CD4-positive, alpha-beta memory T cell (primary cell): ENCODE data around the gene ZC3H12C. TPM values are rescaled to one million over a fixed set of nuclear protein-coding genes. Genes with fewer than 3 reads are reported as not detected.
A peak's percentile ranks its signal among the peaks of the same experiment; 100 is the strongest.

ENCODE experiments used
- CTCF ChIA-PET: fragments of 350-600 bp; sonication (Branson Sonifier 250); formaldehyde crosslinking; loops from one replicate; lab custom pipeline; 2021; ENCODE audit warnings: inconsistent platforms; ENCODE audit not compliant: partially characterized antibody; lab: Charles Lee
- POLR2A ChIA-PET: fragments of 350-600 bp; sonication (Branson Sonifier 250); formaldehyde crosslinking; loops from one replicate; lab custom pipeline; 2021; ENCODE audit not compliant: partially characterized antibody; lab: Charles Lee
- DNase-seq, 5 donors: peaks; one replicate each; pipeline versions ENCODE4 v3.0.0 to v3.0.0-alpha.2; 2020 to 2022; ENCODE audit warnings: mixed read lengths in 1 of 5
- H3K27ac ChIP-seq: one replicate; pipeline ENCODE4 v1.7.0; 2013; ENCODE audit warnings: low read depth, low read length
- H3K27me3 ChIP-seq: 2 replicates; pipeline ENCODE4 v1.7.0; 2013; ENCODE audit warnings: mild to moderate bottlenecking, low read length, moderate library complexity; ENCODE audit not compliant: insufficient read depth
- H3K36me3 ChIP-seq: 2 replicates; pipeline ENCODE4 v1.7.0; 2013; ENCODE audit warnings: mild to moderate bottlenecking, low read length, moderate library complexity; ENCODE audit not compliant: insufficient read depth
- H3K4me1 ChIP-seq: 2 replicates; pipeline ENCODE4 v1.7.0; 2013; ENCODE audit warnings: mild to moderate bottlenecking, low read length, moderate library complexity; ENCODE audit not compliant: insufficient read depth
- H3K4me3 ChIP-seq, 2 donors: one replicate each; pipeline ENCODE4 v1.7.0; 2013; ENCODE audit warnings: low read length in 2 of 2, mild to moderate bottlenecking in 1 of 2
- H3K9me3 ChIP-seq, 2 donors: one replicate each; pipeline ENCODE4 v1.7.0; 2013; ENCODE audit warnings: low read length in 2 of 2, control low read depth in 1 of 2; ENCODE audit not compliant: control insufficient read depth in 1 of 2
- H3K27ac Mint-ChIP-seq, 7 donors: one replicate each; pipeline ENCODE4 v1.8.0; 2020 to 2021; ENCODE audit warnings: mixed read lengths in 7 of 7, mild to moderate bottlenecking in 6 of 7, inconsistent platforms in 3 of 7, moderate library complexity in 3 of 7
- H3K27me3 Mint-ChIP-seq, 2 donors: one replicate each; pipeline ENCODE4 v1.8.0; 2020 to 2021; ENCODE audit warnings: mixed read lengths in 2 of 2
- H3K36me3 Mint-ChIP-seq, 2 donors: one replicate each; pipeline ENCODE4 v1.8.0; 2020 to 2021; ENCODE audit warnings: mixed read lengths in 2 of 2, inconsistent platforms in 1 of 2, mild to moderate bottlenecking in 1 of 2
- H3K4me1 Mint-ChIP-seq, 4 donors: one replicate each; pipeline ENCODE4 v1.8.0; 2020 to 2021; ENCODE audit warnings: mixed read lengths in 4 of 4, mild to moderate bottlenecking in 1 of 4
- H3K4me3 Mint-ChIP-seq, 8 donors: one replicate each; pipeline ENCODE4 v1.8.0; 2020 to 2021; ENCODE audit warnings: mixed read lengths in 8 of 8, mild to moderate bottlenecking in 7 of 8, moderate library complexity in 6 of 8, inconsistent platforms in 3 of 8
- H3K9me3 Mint-ChIP-seq, 8 donors: one replicate each; pipeline ENCODE4 v1.8.0; 2020 to 2021; ENCODE audit warnings: mixed read lengths in 8 of 8, mild to moderate bottlenecking in 5 of 8, inconsistent platforms in 3 of 8, moderate library complexity in 1 of 8
- intact Hi-C: fragments of 100-400 bp; cut with micrococcal nuclease; formaldehyde crosslinking; loops from one replicate; pipeline ENCODE4 v1.15.1; 2023
- polyA plus RNA-seq, 2 donors: library from polyadenylated mRNA; unstranded; fragments of 300-500 nt; fragmentation: Illumina TruSeq; gene quantifications; one replicate each; pipeline ENCODE4 v1.2.3, GENCODE V29; 2021
- total RNA-seq, 2 experiments: library from RNA; stranded (reverse); gene quantifications; one replicate each; pipeline ENCODE4 v1.2.3, GENCODE V29; 2021

The ZC3H12C gene
- under 1 TPM; 0.17 TPM for total RNA-seq
- not detected for polyA plus RNA-seq

- no peaks in the 10 kb centered on the region for H3K36me3 Mint-ChIP-seq
- Histone ChIP-seq H3K36me3 (no peaks in the 10 kb centered on the region), H3K4me1 (peaks cover 8% of the 10 kb centered on the region), H3K4me3 (peak within 1 kb of the TSS in 1 of 2 donors; percentile 38), H3K27me3 (peaks cover 33% of the 10 kb centered on the region), H3K9me3 (no peaks in the 10 kb centered on the region), H3K27ac (no peak within 1 kb of the TSS)
- POLR2A ChIA-PET, result no interaction called here
- H3K27ac Mint-ChIP-seq, result no peak within 1 kb of the TSS
- H3K4me3 Mint-ChIP-seq, result peak within 1 kb of the TSS; percentile 64 to 86 (median 81)
- intact Hi-C loops, result no loop called here
- DNase-seq, result no peak
- CTCF ChIA-PET, result interaction anchor here (1.0 kb wide), 1 partner anchor 11 kb away, joined by 4 read pairs; no protein-coding TSS in a partner anchor
- H3K27me3 Mint-ChIP-seq, result peaks cover 33 to 39% of the 10 kb centered on the region in 2 donors
- peaks cover 5 to 18% (median 11%) of the 10 kb centered on the region in 4 donors for H3K4me1 Mint-ChIP-seq
- H3K9me3 Mint-ChIP-seq, result peaks cover 0 to 5% (median 0%) of the 10 kb centered on the region in 8 donors
Measured at GRCh38 chr11:110092515-110093406, at the start of gene ZC3H12C. Gene ZC3H12C, plus strand, starts transcription at chr11:110093392. Its CDS starts 20 bp downstream, at chr11:110093412.

- CTCF ChIA-PET, result no interaction called here
Measured at GRCh38 chr11:110044226-110044968, 48.8 kb upstream of the ZC3H12C start.

GRCh38 chr11:110046775-110047380 lies 46.3 kb upstream of the ZC3H12C start:
- Histone ChIP-seq H3K4me3 (no peak overlapping the region), H3K27me3 (no peaks in the 10 kb centered on the region), H3K36me3 (no peaks in the 10 kb centered on the region), H3K4me1 (no peaks in the 10 kb centered on the region), H3K9me3 (no peaks in the 10 kb centered on the region), H3K27ac (no peak overlapping the region)
- H3K9me3 Mint-ChIP-seq, result peaks cover 0 to 8% (median 1%) of the 10 kb centered on the region in 8 donors
- POLR2A ChIA-PET, result no interaction called here
- no peak for DNase-seq
- no peak overlapping the region for H3K4me3 Mint-ChIP-seq
- no peaks in the 10 kb centered on the region for H3K4me1 Mint-ChIP-seq
- no peaks in the 10 kb centered on the region for H3K36me3 Mint-ChIP-seq
- intact Hi-C loops, result no loop called here
- no peak overlapping the region for H3K27ac Mint-ChIP-seq
- H3K27me3 Mint-ChIP-seq, result peaks cover 0 to 4% of the 10 kb centered on the region in 2 donors
- CTCF ChIA-PET, result no interaction called here

More at GRCh38 chr11:110044226-110044968, 48.8 kb upstream of the ZC3H12C start:
- Mint-ChIP-seq H3K27me3 (peaks cover 2 to 4% of the 10 kb centered on the region in 2 donors), H3K36me3 (no peaks in the 10 kb centered on the region), H3K4me3 (no peak overlapping the region), H3K9me3 (peaks cover 0 to 4% (median 0%) of the 10 kb centered on the region in 8 donors), H3K4me1 (no peaks in the 10 kb centered on the region), H3K27ac (no peak overlapping the region)
- H3K27me3 ChIP-seq, result no peaks in the 10 kb centered on the region
- DNase-seq, result no peak
- H3K9me3 ChIP-seq, result no peaks in the 10 kb centered on the region
- intact Hi-C loops, result no loop called here
- H3K4me3 ChIP-seq, result no peak overlapping the region
- POLR2A ChIA-PET, result no interaction called here
- no peaks in the 10 kb centered on the region for H3K36me3 ChIP-seq
- no peak overlapping the region for H3K27ac ChIP-seq
- H3K4me1 ChIP-seq, result no peaks in the 10 kb centered on the region

GRCh38 chr11:110049501-110050200 lies 43.5 kb upstream of the ZC3H12C start:
- H3K4me1 ChIP-seq, result no peaks in the 10 kb centered on the region
- peaks cover 1 to 4% of the 10 kb centered on the region in 2 donors for H3K36me3 Mint-ChIP-seq

GRCh38 chr11:110050201-110050506 lies 43.0 kb upstream of the ZC3H12C start:
- peaks cover 0 to 27% (median 19%) of the 10 kb centered on the region in 8 donors for H3K9me3 Mint-ChIP-seq
- CTCF ChIA-PET, result no interaction called here
- H3K4me3 Mint-ChIP-seq, result no peak overlapping the region
- Histone ChIP-seq H3K4me1 (no peaks in the 10 kb centered on the region), H3K27ac (no peak overlapping the region), H3K36me3 (no peaks in the 10 kb centered on the region), H3K4me3 (no peak overlapping the region), H3K27me3 (no peaks in the 10 kb centered on the region), H3K9me3 (no peaks in the 10 kb centered on the region)
- DNase-seq, result peak in 1 of 5 donors; percentile 28
- no peak overlapping the region for H3K27ac Mint-ChIP-seq
- no peaks in the 10 kb centered on the region for H3K4me1 Mint-ChIP-seq
- POLR2A ChIA-PET, result no interaction called here
- intact Hi-C loops, result no loop called here
- H3K27me3 Mint-ChIP-seq, result peaks cover 0 to 1% of the 10 kb centered on the region in 2 donors
- H3K36me3 Mint-ChIP-seq, result peaks cover 1 to 4% of the 10 kb centered on the region in 2 donors

More at GRCh38 chr11:110049501-110050200, 43.5 kb upstream of the ZC3H12C start:
- H3K27me3 ChIP-seq, result no peaks in the 10 kb centered on the region
- Mint-ChIP-seq H3K27me3 (peaks cover 0 to 1% of the 10 kb centered on the region in 2 donors), H3K4me3 (no peak overlapping the region), H3K27ac (no peak overlapping the region), H3K9me3 (peaks cover 0 to 27% (median 19%) of the 10 kb centered on the region in 8 donors), H3K4me1 (no peaks in the 10 kb centered on the region)
- CTCF ChIA-PET, result no interaction called here
- intact Hi-C loops, result no loop called here
- POLR2A ChIA-PET, result no interaction called here
- no peaks in the 10 kb centered on the region for H3K36me3 ChIP-seq
- peak in 1 of 5 donors; percentile 32 for DNase-seq
- H3K9me3 ChIP-seq, result no peaks in the 10 kb centered on the region
- H3K4me3 ChIP-seq, result no peak overlapping the region
- no peak overlapping the region for H3K27ac ChIP-seq

GRCh38 chr11:110053848-110054414 lies 39.3 kb upstream of the ZC3H12C start:
- DNase-seq, result no peak
- no peaks in the 10 kb centered on the region for H3K4me1 Mint-ChIP-seq
- CTCF ChIA-PET, result no interaction called here
- Histone ChIP-seq H3K36me3 (no peaks in the 10 kb centered on the region), H3K9me3 (no peaks in the 10 kb centered on the region), H3K27me3 (no peaks in the 10 kb centered on the region), H3K4me3 (no peak overlapping the region), H3K27ac (no peak overlapping the region), H3K4me1 (no peaks in the 10 kb centered on the region)
- peaks cover 0 to 27% (median 18%) of the 10 kb centered on the region in 8 donors for H3K9me3 Mint-ChIP-seq
- H3K27ac Mint-ChIP-seq, result no peak overlapping the region
- POLR2A ChIA-PET, result no interaction called here
- no peaks in the 10 kb centered on the region for H3K27me3 Mint-ChIP-seq
- H3K4me3 Mint-ChIP-seq, result no peak overlapping the region
- intact Hi-C loops, result no loop called here
- peaks cover 1 to 4% of the 10 kb centered on the region in 2 donors for H3K36me3 Mint-ChIP-seq
